ENCODE data around the gene APBA3. TPM values are rescaled to one million over a fixed set of nuclear protein-coding genes. Genes with fewer than 3 reads are reported as not detected.

Gene APBA3
- total and polyA plus RNA-seq, 2 of the 4 experiments (the other 2 are of a cell fraction): 9.5 to 18.4 TPM

- no peak overlapping the region for H2AK9ac ChIP-seq (replicated peaks; ENCODE audit: low read depth, low read length, poor library complexity)
- H4K8ac ChIP-seq (ENCODE audit: low read depth in 2 of 2, low read length in 2 of 2): no peak overlapping the region
- H3K9me1 ChIP-seq (ENCODE audit: insufficient read depth, low read length): peaks cover 5% of the 10 kb centered on the region
- H2AK5ac ChIP-seq (ENCODE audit: low read depth, low read length): no peak overlapping the region
- ATAC-seq (ENCODE audit: low read depth) (no peak), DNase-seq (no peak)
- POLR2A ChIA-PET (ENCODE audit: unreplicated experiment): no interaction called here
- no peak overlapping the region for H3K4me2 ChIP-seq (ENCODE audit: low read depth, low read length)
- WGBS, 2 experiments (ENCODE audit: extremely low coverage in 2 of 2, insufficient read length in 1 of 2): 80% methylated on average over 16 of the region's 29 CpGs; no CpG with 5 or more reads in 1 of the 2 experiments
- no peak overlapping the region for H3K27ac ChIP-seq (ENCODE audit: insufficient read depth, low read length)
- in situ Hi-C loops (cut with MboI; ENCODE audit: low sequenced_read_pairs) (no loop called here), dilution Hi-C loops (cut with HindIII; ENCODE audit: low sequenced_read_pairs, unreplicated experiment) (no loop called here), intact Hi-C loops (cut with micrococcal nuclease) (no loop called here)
- H2BK5ac ChIP-seq (ENCODE audit: low read depth, low read length, poor library complexity, severe bottlenecking): no peak overlapping the region
- H4K91ac ChIP-seq (ENCODE audit: insufficient read depth, low read depth, low read length): no peak overlapping the region
- H3K9me3 ChIP-seq (ENCODE audit: control insufficient read depth, insufficient read depth, low read length): 0 out of 2 replicates have a peak, but pooled peaks cover 1% of the 10 kb centered on the region
- H3K4me1 ChIP-seq (ENCODE audit: control insufficient read depth, insufficient read depth, low read length): no peaks in the 10 kb centered on the region
- no peak overlapping the region for H3K4ac ChIP-seq (ENCODE audit: low read depth, low read length)
- no peak overlapping the region for H3K23ac ChIP-seq (ENCODE audit: low read depth, low read length)
- H3K4me3 ChIP-seq (ENCODE audit: insufficient read depth, low read depth, low read length): no peak overlapping the region
- no peak overlapping the region for H3K56ac ChIP-seq (ENCODE audit: extremely low read depth, insufficient read depth, low read length)
- H2AFZ ChIP-seq (replicated peaks; ENCODE audit: low read length, poor library complexity): no peak overlapping the region
- no peak overlapping the region for H2BK15ac ChIP-seq (ENCODE audit: low read depth, low read length)
- H3K9ac ChIP-seq (ENCODE audit: low read depth, low read length): no peak overlapping the region
- H3K14ac ChIP-seq (replicated peaks; ENCODE audit: low read depth, low read length): no peak overlapping the region
- no peak for TF ChIP-seq CHD1 (IDR thresholded peaks at IDR 0.05; ENCODE audit: low read depth, low read length)
- TF ChIP-seq RCOR1 (IDR thresholded peaks at IDR 0.05; ENCODE audit: insufficient replicate concordance, low read length): no peak
- TF ChIP-seq MXI1 (IDR thresholded peaks at IDR 0.05; ENCODE audit: borderline replicate concordance, low read depth, low read length): no peak
- TF ChIP-seq POLR2A (IDR thresholded peaks at IDR 0.05; ENCODE audit: low read depth, low read length): no peak
- TF ChIP-seq FOS (IDR thresholded peaks at IDR 0.05; ENCODE audit: low read depth, low read length): no peak
- no peak for TF ChIP-seq ELK1 (IDR thresholded peaks at IDR 0.05; ENCODE audit: borderline replicate concordance, low read depth, low read length)
- TF ChIP-seq USF2 (IDR thresholded peaks at IDR 0.05; ENCODE audit: low read depth, low read length): no peak
- TF ChIP-seq RFX5 (IDR thresholded peaks at IDR 0.05; ENCODE audit: low read depth, low read length): no peak
- no peak for TF ChIP-seq RAD21 (IDR thresholded peaks at IDR 0.05; ENCODE audit: low read length)
- no peak for TF ChIP-seq CEBPB (IDR thresholded peaks at IDR 0.05; ENCODE audit: low read depth, low read length)
- TF ChIP-seq SMC3 (IDR thresholded peaks at IDR 0.05; ENCODE audit: low read depth, low read length): no peak
- no peak for TF ChIP-seq MAZ (IDR thresholded peaks at IDR 0.05; ENCODE audit: borderline replicate concordance, low read depth, low read length)
- no peak for TF ChIP-seq BHLHE40 (IDR thresholded peaks at IDR 0.05; ENCODE audit: low read depth, low read length)
- no peak for TF ChIP-seq MAFK (IDR thresholded peaks at IDR 0.05; ENCODE audit: low read depth, low read length)
- TF ChIP-seq CTCF (conservative IDR thresholded peaks at IDR 0.05; ENCODE audit: low read depth, low read length): no peak
- TF ChIP-seq NFE2L2 (IDR thresholded peaks at IDR 0.05; ENCODE audit: low read depth, low read length): no peak
- no peaks in the 10 kb centered on the region for H3K79me1 ChIP-seq (ENCODE audit: low read depth in 1 of 2, low read length in 2 of 2)
- H3K36me3 ChIP-seq (ENCODE audit: control insufficient read depth, insufficient read depth, low read length): no peaks in the 10 kb centered on the region
- no peaks in the 10 kb centered on the region for H4K20me1 ChIP-seq (ENCODE audit: insufficient read depth, low read length)
- H2BK20ac ChIP-seq (ENCODE audit: low read depth, low read length): no peak overlapping the region
- no peak overlapping the region for H4K5ac ChIP-seq (ENCODE audit: low read depth, low read length)
- H3K18ac ChIP-seq (ENCODE audit: low read depth, low read length): no peak overlapping the region
- CTCF ChIA-PET: no interaction called here
- BruUV-seq (replicated peaks): no TSS peak
- H2BK120ac ChIP-seq (ENCODE audit: low read depth, low read length): no peak overlapping the region
- H3K27me3 ChIP-seq (ENCODE audit: control insufficient read depth, insufficient read depth, low read length): peaks cover 24% of the 10 kb centered on the region
Measured at GRCh38 chr19:3805859-3806258, 44.4 kb upstream of the APBA3 start.
